AG08395 (cell line): Measurements from ENCODE around the gene NNMT.
A peak's percentile ranks its signal among the peaks of the same experiment; 100 is the strongest.

Source experiments
- DNase-seq: peaks from one replicate; pipeline ENCODE4 v3.0.0; 2012; ENCODE audit warnings: mixed read lengths, low spot score

Gene NNMT

DNA sequence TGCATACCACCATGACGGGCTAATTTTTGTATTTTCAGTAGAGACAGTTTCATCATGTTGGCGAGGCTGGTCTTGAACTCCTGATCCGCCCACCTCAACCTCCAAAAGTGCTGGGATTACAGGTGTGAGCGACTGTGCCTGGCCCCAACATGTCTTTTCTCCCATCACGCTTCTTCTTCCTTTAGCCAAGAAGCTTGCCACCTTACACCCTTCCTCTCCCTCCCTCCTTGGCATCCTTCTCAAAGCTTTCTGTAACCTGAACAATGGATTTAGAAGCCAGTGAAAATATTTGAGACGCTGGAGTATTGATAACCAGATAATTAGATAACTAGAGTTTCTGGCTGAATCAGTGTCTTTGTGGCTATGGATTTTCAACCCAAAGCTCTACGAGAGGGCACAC, 11.3 kb upstream of the NNMT start:
- DNase-seq = no peak

- peak; percentile 55 for DNase-seq
Observed at GRCh38 chr11:114285599-114285998, 10.6 kb upstream of the NNMT start.

DNA sequence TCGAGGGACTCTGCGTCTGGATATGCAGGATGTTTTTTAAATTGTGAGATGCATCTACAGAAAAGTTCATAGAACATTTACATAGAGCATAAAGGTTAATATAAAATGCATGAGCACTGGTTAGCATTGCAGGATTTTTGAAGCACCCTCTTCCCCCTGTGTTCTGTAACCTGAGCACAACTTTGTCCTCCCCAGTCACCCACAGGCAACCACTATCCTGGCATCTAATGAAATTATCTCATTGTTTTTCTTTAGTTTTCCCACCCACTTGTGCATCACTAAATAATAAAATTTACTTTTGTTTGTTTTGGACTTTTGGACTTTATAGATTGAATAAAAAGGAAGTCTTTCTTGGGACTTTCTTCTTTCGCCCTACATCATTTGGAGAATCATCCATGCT, 10.0 kb upstream of the NNMT start:
- no peak for DNase-seq

DNA sequence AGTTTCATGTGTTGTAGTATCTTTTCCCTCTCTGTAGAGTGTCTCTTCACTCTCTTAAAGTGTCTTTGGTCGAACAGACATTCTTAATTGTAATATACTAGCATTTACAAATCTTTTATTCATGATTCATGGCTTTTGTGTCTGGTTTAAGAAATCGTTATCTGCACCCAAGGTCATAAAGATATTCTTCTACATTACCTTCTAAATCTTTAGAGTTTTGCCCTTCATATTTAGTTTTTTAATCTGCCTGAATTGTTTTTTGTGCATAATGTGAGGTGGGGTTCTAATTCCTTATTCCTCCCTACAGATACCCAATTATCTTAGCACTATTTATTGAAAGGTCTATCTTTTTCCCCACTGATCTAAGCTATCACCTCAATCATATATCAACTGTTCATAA, 9.0 kb upstream of the NNMT start:
- DNase-seq = no peak

DNA sequence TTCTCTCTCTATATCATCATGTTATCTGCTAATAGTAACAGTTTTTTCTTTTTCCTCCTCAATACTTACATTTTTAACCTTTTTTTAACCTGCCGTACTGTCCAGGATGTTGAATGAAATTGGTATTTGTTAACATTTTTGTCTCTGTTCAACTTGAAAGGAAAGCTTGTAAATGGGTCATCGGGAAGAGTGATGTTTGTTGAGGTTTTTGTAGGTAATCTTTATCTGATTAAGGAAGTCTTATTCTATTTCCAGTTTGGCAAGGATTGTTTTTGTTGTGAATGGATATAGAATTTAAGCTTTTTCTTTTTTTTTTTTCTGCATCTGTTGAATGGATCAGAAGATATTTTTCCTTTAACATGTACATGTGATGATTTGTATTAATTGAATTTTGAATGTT, 8.1 kb upstream of the NNMT start:
- no peak for DNase-seq

DNA sequence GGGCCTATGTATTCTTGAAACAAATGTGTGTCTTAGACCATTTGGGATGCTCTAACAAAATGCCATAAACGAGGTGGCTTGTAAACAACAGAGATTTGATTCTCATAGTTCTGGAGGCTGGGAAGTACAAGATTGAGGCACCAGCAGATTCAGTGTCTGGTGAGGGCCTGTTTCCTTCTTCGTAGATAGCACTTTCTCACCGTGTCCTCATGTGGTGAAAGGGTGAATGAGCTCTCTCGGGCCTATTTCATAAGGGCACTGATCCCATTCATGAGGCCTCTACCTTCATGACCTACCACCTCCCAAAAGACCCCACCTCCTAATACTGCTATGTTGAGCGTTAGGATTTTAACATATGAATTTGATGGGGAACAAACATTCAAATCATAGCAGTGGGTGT, 6.4 kb upstream of the NNMT start:
- no peak for DNase-seq

DNA sequence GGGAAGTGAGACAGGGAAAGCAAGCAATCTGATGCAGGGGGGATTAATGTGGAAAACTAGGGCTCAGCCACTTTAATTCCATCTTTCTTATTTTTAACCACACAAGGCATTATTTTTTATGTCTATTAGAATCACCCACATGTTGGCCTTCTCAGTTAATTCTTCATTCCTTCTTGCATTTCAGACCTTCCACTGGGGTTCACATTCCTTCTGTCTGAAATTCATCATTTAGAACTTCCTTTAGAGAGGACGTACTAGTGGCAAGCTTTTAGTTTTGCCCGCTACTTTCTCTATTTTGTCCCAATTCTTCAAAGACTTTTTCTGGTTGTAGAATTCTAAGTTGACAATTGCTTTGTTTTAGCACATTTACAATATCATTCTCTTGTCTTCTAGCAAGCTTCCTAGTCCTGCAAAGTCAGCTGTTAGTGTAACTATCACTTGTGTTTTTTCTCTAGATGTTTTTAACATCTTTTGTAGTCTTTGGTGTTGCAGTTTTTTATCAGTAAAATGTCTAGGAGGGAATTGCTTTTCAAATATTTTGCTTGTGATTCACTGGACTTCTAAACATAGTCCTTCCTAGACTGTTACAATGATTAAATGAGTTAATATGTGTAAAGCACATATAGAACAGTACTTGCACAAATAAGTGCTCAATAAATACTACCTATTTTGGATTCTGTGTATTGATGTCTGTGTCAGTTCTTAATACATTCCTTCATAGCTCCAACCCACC, 5.5 kb upstream of the NNMT start:
- no peak for DNase-seq

- DNase-seq = peak; percentile 69
Observed at GRCh38 chr11:114291381-114291780, 4.8 kb upstream of the NNMT start.

DNA sequence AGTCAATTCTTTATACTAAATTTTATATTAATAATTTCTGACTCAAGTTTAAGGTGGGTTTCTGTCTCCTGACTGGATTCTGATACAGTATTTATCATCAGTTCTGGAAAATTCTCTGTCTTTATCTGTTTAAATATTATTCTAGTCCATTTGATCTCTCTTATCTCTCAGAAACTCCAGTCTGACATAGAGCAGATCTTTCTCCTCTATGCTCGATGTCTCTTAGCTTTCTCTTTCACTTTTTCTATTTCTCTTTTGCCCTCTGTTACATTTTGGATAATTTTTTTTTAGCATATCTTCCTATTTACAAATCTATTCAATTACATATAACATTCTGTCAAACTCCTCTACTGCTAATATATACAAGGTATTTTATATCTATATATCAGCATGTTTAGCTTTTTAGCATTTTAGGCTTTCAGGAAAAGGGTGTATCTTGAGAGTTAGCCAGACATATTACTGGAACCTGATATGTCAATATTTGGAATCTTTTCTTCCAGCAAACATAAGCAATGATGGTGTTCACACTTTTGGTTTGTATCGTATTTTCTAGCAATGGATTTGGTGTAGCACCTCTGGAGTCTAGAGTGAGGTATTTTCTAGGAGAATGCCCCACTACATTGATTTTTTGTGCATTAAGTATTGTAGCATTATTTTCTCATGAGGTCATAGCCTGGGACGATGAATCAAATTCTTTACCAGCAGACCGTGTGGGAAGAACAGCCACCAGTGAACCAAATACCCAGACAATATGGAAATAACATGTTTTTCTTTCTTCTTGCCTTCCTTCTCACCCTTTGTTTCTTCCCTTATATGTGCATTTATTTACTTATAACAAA, 4.1 kb upstream of the NNMT start:
- DNase-seq = peak; percentile 58

DNA sequence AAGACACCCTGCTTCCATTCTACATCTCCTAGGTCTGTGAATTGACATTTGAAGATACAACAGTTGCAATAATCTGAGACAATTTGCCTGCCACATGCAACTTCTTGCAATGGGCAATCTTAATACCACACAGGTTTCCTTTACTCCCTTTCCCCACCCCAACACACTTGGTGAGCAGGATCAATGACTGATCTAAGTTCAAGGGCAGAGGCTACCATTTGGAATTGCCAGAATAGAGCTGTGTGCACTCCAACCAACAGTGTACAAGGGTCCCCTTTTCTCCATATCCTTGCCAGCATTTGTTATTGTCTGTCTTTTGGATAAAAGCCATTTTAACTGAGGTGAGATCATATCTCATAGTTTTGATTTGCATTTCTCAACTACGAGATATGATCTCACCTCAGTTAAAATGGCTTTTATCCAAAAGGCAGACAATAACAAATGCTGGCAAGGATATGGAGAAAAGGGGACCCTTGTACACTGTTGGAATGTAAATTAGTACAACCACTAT, 2.9 kb upstream of the NNMT start:
- no peak for DNase-seq

DNA sequence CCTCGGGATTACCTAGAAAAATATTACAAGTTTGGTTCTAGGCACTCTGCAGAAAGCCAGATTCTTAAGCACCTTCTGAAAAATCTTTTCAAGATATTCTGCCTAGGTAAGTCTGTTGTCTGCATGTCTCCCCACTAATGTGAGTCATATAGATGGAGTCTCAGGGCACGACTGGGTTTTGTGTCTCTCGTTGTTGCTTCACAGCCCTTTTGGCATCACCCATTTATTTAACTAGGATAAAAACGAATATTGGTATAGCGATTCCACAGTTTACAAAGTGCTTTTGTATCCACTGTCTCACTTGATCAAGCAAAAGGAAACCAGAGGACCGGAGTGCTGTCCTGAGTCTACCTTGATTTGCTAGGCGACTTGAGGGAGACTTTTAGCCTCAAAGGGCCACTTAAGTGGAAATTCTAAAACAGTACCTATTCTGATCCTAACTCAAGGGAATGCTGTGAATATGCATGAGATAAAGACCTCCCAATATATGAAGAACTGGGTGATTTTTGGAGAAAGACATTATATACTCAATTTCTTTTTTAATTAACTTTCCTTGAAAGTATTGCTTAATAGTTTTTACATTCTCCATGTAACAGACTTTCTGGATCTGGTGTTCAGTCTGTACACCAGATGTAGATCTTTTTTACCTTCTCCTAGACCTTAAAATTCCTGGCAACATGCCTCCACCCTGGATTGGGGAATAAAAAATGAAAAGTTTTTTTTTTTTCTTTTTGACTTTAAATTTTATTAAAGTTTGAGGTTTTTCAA, 590 bp downstream of the NNMT start:
- DNase-seq = no peak

DNA sequence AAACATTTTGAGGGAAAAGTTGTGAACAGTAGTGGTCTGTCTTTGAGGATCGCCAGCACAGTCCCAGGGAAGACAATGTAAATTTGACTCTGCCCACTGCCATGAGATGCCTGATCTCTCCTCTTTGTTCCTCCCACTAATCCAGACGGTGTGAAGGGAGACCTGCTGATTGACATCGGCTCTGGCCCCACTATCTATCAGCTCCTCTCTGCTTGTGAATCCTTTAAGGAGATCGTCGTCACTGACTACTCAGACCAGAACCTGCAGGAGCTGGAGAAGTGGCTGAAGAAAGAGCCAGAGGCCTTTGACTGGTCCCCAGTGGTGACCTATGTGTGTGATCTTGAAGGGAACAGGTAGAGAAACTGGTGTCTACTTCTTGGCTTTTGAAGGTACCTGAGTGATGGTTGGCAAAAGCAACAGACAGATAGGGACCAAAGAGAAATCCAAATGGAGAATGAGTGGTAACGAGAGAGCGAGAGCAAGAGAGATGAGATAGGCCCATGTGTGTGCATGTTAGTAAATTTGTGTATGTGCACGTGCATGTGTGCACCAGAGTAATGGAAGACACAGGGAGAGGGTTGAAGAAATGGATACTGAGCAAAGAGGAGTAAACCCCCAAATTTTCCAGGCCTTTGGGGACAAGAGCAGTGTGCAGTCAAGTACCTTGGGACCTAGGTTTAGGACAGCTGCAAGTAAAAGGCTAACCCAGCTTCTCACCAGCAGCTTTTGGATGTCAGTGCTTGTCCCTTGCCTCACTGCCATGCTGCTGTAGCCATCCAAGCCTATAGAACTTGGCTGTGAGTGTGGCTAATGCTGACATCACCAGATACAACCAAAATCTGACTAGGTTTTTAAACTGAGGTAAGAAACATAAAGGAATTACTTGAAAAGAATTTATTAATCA, 1.9 kb downstream of the NNMT start:
- no peak for DNase-seq

DNA sequence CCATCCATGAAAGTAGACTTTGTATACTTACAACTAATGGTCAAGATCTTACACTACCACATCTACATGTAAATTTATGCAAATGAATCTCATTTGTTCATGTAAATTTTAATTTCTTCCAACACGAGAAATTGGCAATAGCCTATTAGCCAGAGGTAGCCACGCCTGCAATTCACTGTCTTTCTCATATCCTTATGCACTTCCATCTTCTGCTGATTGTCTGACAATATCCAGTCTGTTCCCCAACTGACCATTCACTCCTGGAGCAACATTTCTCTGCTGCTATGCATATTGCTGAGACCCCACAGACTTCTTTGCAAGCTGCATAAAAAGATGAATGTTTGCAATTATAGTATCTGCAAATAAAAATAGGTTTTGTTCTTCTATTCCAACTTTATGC, 2.5 kb downstream of the NNMT start:
- DNase-seq = no peak

DNA sequence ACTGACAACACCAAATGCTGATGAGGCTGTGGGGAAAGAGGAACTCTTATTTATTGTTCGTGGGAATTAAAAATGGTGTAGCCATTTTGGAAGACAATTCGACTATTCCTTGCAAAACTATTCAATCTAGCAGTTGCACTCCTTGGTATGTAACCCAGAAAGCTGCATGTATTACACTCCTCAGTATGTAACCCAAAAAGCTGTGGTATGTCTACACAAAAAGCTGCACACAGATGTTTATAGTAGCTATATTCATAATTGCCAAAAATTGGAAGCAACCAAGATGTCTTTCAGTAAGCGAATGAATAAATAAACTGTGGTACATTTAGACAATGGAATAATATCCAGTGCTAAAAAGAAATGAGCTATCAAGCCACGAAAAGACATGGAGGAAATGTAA, 4.9 kb downstream of the NNMT start:
- no peak for DNase-seq

DNA sequence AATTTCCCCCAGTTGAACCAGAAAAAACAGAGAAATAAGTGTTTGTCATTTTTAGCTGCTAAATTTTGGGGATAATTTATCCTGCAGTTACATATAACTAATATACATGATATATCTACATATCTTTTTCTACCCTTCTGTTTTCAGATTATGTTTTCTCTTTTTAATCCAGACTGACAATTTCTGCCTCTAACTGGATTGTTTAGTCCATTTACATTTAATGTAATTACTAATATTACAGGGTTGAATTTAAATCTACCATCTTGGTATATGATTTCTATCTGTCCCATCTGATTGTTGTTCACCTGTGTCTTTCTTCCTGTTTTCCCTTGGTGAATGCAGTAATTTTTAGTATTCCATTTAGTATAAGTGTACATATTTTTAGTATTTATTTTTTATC, 5.7 kb downstream of the NNMT start:
- DNase-seq = no peak

DNA sequence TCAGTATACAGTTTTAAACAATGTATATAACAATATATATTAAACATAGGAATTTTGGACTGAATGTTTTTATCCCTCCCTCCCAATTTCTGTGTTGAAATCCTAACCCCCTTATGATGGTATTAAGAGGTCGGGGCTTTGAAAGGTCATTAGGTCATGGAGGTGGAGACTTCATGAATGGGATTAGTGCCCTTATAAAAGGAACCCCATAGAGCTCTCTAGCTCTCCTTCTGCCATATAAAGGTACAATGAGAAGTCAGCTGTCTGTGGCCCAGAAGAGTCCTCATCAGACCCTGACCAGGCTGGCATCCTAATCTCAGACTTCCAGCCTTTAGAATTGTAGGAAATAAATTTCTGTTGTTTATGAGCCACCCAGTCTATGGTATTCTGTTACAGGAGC, 6.5 kb downstream of the NNMT start:
- no peak for DNase-seq

DNA sequence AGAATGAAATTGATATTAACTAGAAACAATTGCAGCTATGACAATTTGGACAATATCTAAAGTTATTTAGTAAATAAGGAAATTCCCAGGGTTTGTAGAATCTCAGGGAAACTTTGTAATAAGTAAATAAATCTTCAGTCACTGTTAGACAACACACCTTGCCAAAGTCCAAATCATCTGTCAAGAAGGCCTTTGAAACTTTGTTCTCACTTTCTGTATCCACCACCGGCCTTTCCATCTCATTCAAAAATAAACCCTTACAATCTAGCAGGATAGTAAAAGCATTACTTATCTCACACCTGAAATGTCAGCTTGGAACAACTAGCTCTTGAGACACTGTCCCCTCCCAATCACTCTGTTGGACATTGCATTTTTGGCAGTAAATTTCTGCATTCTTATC, 7.9 kb downstream of the NNMT start:
- no peak for DNase-seq

- no peak for DNase-seq
Observed at GRCh38 chr11:114304969-114305368, 8.8 kb downstream of the NNMT start.

- peak; percentile 87 for DNase-seq
Observed at GRCh38 chr11:114307524-114308203, 11.5 kb downstream of the NNMT start.

GRCh38 chr11:114308689-114309089, 12.5 kb downstream of the NNMT start:
- peak; percentile 65 for DNase-seq

GRCh38 chr11:114309517-114309916, 13.3 kb downstream of the NNMT start:
- no peak for DNase-seq
